EH (cell line): ENCODE measurements around the gene RMND5A.
"Not testable (repeated sequence)": the region's sequence is repeated elsewhere in the genome, so short reads cannot be mapped to it uniquely, and the experiment has no call there.

Experiments used
- DNase-seq: peaks from one replicate; pipeline ENCODE4 v3.0.0-alpha.2; 2015; ENCODE audit warnings: low read depth

Gene RMND5A, protein sequence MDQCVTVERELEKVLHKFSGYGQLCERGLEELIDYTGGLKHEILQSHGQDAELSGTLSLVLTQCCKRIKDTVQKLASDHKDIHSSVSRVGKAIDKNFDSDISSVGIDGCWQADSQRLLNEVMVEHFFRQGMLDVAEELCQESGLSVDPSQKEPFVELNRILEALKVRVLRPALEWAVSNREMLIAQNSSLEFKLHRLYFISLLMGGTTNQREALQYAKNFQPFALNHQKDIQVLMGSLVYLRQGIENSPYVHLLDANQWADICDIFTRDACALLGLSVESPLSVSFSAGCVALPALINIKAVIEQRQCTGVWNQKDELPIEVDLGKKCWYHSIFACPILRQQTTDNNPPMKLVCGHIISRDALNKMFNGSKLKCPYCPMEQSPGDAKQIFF

DNA sequence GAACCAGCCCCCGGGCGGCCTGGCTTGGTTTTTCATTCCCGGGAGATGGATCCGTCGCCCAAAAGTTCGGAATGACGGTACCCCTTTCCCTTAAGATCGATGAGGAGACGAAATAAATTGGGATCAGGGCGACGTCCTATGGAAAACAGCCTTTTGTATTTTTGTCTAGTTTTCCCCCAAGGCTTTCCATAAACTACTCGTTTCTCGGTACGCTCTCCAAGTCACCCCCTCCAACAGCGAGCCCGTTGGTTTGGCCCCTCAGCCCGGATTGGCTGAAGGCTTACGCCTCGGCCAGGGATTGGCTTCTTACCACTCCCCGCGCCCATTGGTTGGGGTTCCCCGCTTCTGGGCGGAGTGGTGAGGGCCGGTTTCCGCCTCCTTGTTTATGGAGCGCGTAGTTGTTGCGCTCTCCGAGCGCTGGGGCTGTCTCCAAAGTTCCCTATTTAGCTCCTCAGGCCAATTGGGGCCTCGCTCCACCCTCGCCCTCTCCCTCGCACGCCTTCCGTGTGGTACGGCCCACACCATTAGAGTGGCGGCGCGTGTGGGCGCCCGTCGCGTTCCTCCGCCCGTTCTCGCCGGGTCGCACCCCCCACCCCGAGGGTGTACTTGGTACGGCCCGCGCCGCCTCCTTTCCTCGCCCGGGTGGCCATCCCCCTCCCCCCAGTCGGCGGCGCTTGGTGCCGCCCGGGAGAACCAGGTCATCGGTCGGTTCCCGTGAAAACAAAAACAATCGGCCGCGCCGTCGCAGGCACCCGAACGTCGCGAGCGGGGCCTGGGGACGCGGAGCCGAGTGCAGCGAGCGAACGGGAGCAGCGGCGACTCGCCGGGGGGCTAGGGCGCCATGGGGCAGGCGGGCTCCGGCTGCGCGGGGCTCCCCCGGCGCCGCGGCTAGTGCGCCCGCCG is at the start of gene RMND5A:
Gene RMND5A (plus strand): TSS at position 655 of the 903 bp plus-strand sequence. CDS start 377 bp downstream, outside the sequence.
- DNase-seq, result peak; percentile 88

DNA sequence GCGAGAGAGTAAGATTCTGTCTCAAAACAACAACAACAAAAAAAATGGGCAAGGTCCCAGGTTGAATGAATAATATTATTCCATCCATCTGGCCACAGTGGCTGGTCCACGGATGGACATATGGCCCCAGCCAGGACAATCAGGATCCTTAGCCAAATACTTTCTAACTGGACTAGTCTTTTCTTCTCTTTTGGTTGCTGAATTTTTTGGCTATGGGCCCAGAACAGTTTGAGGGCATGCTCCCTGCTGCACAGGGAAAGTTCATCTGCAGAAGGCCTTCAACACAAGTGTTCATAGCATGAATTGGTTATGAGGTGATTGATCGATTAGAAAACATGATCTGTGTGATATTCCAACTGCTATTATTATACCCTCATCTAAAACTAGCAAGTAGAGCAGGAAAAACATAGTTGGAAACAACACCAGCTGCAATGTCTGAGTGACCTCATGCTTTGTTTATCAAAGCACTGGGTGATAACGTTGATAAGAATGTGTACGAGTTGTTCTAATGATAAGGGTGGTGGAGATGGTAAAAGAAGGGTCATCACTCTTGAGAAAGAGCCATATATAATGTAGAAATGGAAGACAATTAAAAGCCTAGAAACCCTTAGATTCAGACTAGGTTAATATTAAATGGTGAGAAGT is 48.6 kb upstream of the RMND5A start:
- no peak for DNase-seq

DNA sequence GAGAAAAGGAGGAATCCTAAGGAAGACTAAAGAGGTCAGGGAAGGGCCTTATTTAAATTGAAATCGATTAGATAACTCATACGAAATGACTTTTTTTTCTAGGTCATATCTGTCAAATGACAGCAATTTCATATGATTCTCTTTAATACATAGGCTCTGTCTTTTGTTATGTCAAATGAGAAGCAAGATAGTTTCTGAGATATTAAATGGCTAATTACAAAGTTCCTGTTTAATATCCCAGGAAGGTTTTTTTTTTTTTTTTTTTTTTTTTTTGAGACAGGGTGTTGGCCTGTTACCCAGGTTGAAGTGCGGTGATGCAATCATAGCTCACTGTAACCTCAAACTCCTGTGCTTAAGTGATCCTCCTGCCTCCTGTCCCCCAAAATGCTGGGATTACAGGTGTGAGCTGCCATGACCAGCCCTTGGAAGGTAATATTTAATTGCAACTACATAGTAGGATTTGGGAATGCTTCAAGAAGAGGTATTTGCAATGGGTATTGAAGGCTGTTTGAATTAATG is 48.0 kb upstream of the RMND5A start:
- no peak for DNase-seq

DNA sequence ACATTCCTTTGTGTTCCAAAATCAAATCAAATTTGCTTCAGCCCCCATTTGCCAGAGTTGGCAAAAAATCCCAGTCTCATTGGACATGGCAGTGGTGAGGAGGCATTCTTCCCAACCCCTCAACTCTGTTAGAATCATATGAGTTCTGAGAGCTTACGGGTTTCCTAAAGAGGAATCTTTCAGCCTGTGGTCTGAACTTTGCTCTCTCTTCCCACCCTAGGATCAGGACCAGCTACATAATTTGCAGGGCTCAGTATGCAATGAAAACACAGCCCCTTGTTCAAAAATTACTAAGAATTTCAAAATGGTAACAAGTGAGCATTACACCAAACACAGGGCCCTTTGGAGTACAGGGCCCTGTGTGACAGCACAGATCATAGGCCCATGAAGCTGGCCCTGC is 47.1 kb upstream of the RMND5A start:
- no peak for DNase-seq

DNA sequence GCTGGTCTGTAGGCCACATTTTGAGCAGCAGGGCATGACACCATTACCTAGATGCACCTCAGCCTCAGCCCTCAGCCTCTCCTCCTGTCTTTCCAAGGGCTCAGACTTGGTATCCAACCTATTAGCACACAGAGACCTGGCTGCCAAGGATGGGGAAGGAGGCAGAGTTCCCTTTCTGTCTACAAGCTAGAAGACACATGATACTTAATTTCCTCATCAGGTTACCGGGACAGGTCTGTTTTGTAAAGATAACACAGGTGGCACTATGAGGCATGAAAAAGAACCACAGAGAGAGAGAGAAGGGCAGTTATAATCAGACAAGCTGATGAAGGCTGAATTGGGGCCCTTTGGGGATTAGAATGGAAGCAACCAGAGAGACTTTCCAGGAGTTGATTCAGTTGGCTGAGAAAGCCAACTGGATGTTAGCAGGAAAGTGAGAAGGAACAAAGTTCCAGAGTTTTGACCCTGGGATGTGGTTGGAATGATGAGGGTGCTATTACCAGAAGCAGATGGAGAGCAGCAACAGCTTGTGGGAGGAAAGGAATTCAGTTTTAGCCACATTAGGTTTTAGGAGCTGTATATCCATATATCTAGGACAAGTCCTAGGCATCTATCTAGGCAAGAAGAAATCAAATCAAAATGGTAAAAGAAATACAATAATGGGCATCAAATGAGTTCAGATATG is 46.0 kb upstream of the RMND5A start:
- no peak for DNase-seq

DNA sequence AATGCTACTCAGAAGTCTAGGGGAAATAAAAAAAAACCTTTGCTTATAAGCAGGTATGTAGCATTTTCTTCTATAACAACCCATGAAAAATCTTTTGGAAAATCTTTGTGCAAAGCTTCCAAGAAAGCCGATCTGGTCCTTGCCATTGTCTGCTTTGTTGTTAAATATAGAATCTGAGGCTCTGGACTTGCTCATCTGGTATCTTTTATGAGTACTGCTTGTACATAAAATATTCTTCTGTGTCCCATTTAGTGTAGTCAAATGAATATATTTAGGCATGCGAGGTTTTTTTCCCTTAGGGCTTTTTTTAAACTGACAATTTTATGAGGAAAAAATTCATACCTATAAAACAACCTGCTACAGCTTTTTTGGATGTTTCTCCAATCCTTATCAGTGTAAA is 45.0 kb upstream of the RMND5A start:
- no peak for DNase-seq

DNA sequence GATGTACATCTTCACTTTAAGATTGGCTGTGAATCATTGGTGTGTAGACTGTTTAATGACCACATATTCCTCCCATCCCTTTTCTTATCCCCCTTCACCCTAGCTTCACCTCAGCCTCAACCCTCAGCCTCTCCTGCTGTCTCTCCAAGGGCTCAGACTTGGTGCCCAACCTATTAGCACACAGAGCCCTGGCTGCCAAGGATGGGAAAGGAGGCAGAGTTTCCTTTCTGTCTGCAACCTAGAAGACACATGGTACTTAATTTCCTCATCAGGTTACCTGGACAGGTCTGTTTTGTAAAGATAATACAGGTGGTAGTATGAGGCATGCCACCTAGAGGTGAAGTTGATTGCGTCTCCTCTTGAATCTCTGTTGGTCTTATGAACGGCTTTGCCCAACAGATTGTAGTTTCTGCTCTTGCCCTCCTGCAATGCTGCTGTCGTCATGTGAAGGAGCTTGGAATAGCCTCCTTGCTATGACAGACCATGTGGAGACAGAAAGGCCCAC is 44.5 kb upstream of the RMND5A start:
- no peak for DNase-seq

DNA sequence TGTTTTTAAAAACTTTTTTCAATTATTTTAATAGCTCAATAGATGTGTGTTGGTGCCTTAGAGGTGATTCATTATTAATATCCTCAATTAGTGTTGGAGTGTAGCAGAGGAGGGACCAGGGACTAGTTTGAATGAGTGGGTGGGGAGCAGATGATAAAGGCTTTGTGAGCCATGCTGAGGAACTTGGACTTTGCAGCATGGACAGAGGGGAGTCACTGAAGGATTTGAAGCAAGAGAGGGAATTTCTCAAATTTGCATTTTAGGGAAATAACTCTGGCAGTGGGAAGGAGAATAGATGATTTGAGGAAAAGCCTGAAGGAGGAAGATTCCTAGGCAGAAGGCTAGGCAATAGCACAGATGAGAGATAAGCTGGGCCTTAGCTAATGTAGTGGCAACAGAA is 42.3 kb upstream of the RMND5A start:
- no peak for DNase-seq

DNA sequence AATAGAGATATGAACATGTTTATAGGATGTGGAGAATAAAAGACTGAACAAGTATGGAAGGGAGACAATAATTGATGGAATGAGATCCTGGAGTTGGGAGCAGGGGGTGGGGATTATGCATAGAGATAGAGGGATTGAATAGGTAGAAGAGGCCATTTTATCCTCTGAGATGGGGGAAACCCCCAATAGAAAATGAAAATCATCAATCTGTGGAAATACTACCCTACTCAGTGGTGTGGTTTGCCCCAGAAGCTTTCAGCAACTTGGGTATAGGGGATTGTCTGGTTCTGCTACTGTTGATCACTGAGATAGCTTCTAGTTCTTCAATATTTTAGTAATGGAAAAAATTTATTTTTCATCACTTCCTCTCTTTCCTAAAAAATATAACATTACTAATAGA is 41.1 kb upstream of the RMND5A start:
- DNase-seq, result no peak

DNA sequence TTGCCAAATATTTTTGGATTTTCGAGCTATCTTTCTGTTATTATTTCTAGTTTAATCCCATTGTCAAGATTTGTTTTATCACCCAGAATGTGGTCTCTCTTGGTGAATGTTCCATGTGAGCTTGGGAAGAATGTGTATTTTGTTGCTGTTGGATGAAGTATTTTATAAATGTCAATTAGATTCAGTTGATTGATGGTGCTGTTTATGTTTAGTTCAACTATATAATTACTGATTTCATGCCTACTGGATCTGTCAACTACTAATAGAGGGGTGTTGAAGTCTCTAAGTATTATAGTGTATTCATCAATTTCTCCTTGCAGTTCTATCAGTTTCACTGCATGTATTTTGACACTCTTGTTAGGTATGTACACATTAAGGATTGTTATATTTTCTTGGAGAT is 34.7 kb upstream of the RMND5A start:
- no peak for DNase-seq

DNA sequence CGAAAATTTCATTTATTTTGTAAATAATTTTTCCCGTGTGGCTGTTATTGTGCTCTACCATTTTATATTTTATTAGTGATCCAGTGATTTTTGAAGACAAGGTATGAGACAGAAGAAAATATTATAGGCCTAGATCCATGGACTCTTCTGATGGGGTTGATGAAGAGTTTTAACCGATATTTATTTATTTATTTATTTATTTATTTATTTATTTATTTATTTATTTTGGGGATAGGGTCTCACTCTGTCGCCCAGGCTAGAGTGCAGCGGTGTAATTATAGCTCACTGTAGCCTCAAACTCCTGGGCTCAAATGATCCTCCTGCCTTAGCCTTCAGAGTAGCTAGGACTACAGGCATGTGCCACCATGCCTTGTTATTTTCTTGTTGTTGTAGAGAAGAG is 33.6 kb upstream of the RMND5A start:
- DNase-seq, result no peak

DNA sequence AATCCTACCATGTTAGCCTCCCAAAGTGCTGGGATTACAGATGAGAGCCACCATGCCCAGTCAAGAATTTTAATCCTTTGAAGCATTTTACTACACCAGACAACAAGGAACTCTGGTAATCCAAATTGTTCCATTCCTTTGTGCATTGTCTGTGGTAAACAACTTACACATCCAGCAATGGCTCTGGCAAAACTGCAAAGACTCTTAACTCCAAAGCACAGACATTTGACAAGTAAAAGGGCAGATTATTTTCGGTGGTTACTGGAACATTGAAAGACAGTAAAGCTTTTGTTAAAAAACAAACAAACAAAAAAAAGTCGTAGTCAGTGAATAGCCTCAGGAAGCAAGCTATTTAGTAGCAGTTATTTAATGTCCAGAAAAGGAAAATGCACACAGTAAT is 33.2 kb upstream of the RMND5A start:
- DNase-seq, result no peak

DNA sequence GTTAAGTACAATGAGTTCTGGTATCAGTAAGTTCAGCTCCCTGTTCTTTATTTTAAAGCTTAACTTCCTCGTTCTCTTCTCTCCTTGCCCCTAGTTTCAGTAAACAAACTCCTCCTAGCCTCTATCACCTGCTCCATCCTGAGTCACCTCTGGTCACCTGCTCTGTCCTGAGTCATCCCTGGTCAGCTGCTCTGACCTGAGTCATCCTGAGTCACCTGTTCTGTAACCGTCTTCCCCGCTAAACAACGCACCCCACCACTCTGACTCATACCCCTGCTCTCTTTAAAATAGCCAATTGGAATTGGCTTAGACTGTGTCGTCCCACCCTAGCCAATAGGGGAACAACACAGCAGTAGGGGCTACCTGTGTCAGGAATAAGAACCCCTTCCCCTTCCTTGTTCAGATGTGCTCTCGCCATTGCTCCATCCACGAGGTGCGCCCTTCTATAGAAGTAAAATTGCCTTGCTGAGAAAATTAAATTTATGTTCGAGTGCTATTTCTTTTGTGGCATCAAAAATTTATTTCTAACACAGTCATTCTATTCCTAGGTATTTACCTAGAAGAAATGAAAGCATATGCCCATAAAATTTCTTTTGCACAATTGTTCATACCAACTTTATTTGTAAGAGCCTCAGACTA is 24.9 kb upstream of the RMND5A start:
- DNase-seq, result no peak

DNA sequence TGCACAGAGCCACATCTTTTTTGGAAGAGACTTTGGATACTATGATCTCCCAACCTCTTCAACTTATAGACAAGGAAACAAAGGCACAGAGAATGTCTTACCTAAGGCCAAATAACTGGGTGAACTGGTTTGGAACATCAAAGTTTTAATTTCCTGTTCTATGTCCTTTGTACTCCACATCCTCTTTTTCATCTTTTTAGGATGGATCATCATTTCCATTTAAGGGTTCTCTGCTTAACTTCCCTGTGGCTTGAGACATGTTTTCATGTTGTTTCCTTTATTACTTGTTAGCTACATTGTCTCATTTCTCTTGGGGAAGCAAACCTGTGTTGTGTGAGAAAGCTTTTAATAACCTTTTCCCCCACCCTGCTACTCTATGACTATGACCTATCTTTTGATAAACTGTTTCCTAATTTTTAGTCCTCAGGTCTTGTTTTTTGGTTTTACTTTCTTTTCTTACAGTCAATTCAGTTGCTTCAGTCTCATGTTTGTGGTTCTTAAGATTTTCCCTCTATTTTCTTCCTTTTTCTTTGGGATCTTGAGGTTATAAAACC is 22.5 kb upstream of the RMND5A start:
- DNase-seq, result no peak

DNA sequence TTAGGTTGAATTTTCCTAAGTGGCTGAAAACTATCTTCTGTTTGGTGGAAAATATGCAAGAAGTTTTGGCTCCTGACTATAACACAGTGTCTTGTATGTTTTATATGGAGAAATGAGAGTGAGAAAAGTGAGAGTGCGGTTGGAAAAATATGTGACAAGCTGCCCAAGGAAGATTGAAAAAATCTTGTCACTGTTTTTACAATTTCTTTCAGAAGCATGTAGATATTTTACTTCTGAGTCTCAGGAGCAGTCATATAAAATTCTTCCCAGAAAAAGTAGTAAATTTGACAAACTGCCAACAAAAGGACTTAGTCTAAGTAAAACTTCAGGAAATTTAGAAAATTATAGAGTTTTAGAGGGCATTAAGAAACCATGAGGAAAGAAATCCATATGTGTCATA is 19.4 kb upstream of the RMND5A start:
- peak; percentile 87 for DNase-seq

DNA sequence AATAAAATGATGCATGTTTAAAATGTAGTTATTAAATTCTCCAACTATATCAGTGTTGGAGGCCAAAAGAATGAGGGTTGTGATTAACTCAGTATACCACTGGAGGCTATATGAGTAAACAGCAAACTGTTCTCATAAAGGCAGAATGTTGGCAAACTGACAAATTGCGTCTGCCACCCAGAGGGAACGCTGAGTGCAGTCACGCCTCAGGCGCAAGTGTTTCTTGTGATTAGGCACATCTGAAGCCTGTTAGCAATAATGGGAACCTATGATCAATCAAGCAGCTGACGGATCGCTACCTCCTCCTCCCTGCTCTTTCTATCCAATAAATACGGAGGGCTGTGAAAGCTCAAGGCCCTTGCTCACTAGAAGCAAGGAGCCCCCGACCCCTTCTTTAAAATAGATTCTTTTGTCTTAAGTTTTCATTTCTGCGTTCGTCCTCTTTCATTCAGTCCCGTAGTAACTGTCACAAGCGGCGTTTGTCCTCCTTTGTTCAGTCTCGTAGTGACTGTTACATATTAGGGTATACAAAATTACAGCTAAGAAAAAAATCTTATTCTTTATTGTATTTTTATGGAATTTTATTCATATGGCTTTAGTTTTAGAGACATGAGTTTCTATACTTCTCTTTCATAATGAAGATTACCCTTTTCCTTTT is 16.3 kb upstream of the RMND5A start:
- peak; percentile 87 for DNase-seq

DNA sequence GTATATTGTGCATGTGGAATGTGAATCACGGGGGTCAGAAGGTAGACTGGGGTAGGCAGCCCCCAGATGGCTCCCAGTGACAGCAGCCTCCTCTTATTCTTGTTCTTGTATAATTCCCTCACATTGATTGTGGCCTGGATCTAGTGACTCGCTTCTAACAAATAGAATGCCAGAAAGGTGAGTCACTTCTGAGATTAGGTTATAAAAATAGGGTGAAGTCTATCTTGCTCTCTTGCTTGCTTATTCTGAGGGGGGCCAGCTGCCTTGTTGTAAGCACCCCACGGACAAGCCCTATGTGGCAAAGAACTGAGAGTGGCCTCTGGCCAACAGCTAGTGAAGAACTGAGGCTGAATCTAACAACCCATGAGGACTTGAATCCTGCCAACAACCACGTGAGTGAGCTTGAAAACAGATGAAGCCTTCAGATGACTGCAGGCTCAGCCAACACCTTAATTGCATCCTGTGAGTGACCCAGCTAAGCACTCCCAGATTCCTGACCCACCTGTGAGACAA is 15.6 kb upstream of the RMND5A start:
- peak; percentile 82 for DNase-seq

DNA sequence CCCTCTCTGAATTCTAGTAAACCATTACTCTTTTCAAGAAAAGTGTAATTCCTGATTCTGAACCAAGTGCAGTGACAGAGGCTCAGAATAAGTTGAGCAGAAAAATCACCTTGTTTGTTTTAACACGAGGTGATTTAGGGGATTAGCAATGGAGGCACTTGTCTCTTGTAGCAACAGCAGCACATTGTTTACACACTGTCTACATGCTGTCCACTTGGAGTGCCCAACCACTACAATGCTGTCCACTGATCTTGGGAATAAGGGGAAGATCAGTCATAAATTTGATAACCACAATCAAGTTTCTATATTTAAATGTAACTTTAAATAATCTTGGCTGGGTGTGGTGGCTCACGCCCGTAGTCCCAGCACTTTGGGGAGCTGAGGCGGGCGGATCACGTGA is 13.9 kb upstream of the RMND5A start:
- no peak for DNase-seq

DNA sequence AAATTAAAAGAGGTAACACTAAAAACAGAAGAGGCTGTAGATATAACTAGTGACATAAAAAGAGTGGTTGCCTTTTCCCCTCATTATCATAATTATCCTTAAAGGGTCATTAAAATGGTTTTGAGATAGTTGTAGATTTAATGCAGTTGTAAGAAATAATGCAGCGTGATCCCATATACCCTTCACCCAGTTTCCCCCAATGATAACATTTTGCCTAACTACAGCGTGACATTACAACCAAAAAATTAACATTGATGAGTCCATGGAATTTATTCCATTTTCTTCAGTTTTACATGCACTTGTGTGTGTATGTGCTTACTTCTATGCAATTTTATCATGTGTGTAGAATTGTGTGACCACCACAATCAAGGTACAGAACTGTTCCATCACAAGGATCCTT is 13.2 kb upstream of the RMND5A start:
- no peak for DNase-seq

DNA sequence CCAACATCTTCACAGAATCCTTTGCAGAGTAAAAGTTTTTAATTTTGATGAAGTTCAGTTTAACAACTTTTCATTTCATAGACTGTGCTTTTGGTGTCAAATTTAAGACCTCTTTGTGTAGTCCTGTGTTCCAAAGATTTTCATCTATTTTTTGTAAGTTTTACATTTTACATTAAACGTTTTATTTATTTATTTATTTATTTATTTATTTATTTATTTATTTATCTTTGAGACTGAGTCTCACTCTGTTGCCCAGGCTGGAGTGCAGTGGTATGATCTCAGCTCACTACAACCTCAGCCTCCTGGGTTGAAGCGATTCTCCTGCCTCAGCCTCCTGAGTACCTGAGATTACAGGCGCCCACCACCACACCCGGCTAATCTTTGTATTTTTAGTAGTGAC is 12.0 kb upstream of the RMND5A start:
- DNase-seq, result not testable (repeated sequence)
